DOHH2 (cell line): Measurements from ENCODE around the gene SPINK6.

ENCODE experiments used
- CTCF ChIP-seq: fragments of 200-600 bp; sonication (generic); IDR thresholded peaks from one replicate; pipeline ENCODE4 v1.5.1; 2014; ENCODE audit warnings: antibody characterized with exemption, mild to moderate bottlenecking, low read depth, low read length; ENCODE audit not compliant: poor library complexity, severe bottlenecking
- EZH2phosphoT487 ChIP-seq: fragments of 200-600 bp; sonication (generic); IDR thresholded peaks from 2 replicates; pipeline ENCODE4 v1.6.1; 2017; ENCODE audit warnings: borderline replicate concordance, mild to moderate bottlenecking, antibody characterized with exemption, low read length, moderate library complexity, mixed read lengths

- no peak for TF ChIP-seq CTCF
- TF ChIP-seq EZH2phosphoT487 = no peak
Measured at GRCh38 chr5:148205865-148206264, 3.0 kb downstream of the SPINK6 start.
